Measurements from ENCODE around the gene KRTAP1-3.
"Not testable (repeated sequence)": the region's sequence is repeated elsewhere in the genome, so short reads cannot be mapped to it uniquely, and the experiment has no call there.

KRTAP1-3 gene

DNA sequence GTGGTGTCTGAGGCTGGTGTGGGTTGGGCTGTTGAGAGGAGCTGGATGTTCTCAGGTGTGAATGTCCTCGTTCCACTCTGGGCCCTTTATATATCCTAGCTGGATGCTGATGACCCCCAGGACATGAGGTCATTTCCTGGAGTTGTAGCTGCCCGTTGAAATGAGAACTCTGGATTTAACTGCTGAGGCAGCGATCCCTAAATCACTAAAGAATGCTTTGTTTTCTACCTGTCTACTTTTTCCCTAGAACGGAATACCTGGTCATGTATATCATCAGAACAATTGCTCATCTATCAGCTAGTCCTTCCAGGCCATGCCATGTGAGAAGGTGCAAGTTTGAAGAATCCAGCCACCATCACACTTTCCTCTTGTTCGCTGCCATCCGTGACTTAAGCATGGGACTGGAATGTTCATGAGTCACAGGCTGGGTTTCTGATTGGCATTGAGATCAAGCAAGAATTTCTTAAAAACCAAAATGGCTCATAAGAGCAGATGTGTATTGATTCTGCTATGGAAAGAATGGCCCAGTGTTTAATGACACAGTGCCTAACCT lies 25.5 kb upstream of the KRTAP1-3 start, which contains the start of gene KRTAP2-3:
Gene KRTAP2-3 (minus strand): TSS at position 63 of the 553 bp plus-strand sequence. CDS start 64 bp downstream, outside the sequence.
- peaks cover 4% of the 10 kb centered on the region for H3K9me3 Mint-ChIP-seq
- H3K4me1 Mint-ChIP-seq: no peaks in the 10 kb centered on the region
- no peaks in the 10 kb centered on the region for H3K36me3 Mint-ChIP-seq
- H3K4me3 Mint-ChIP-seq: no peak within 1 kb of the TSS
- H3K27ac Mint-ChIP-seq: no peak within 1 kb of the TSS
- H3K27me3 Mint-ChIP-seq: peaks cover 44% of the 10 kb centered on the region
- no peak for ATAC-seq

GRCh38 chr17:41059276-41060051 lies 24.8 kb upstream of the KRTAP1-3 start:
- H3K9me3 Mint-ChIP-seq, H3K27ac Mint-ChIP-seq, H3K4me1 Mint-ChIP-seq, H3K36me3 Mint-ChIP-seq, H3K4me3 Mint-ChIP-seq, ATAC-seq: not testable (repeated sequence)
- peaks cover 46% of the 10 kb centered on the region for H3K27me3 Mint-ChIP-seq

- Mint-ChIP-seq H3K9me3 (peaks cover 4% of the 10 kb centered on the region), H3K27ac (no peak overlapping the region), H3K4me1 (no peaks in the 10 kb centered on the region), H3K27me3 (peaks cover 53% of the 10 kb centered on the region), H3K36me3 (no peaks in the 10 kb centered on the region), H3K4me3 (no peak overlapping the region)
- no peak for ATAC-seq
Measured at GRCh38 chr17:41058741-41059140, 24.1 kb upstream of the KRTAP1-3 start.

DNA sequence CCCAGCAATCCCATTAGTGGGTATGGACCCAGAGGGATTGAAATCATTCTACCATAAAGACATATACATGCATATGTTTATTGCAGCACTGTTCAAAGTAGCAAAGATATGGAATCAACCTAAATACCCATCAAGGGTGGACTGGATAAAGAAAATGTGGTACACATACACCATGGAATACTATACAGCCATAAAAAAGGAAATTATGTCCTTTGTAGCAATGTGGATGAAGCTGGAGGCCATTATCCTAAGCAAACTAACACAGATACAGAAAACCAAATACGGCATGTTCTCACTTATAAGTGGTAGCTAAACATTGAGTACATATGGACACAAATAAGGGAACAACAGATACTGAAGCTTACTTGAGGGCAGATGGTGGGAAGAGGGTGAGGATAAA lies 22.9 kb upstream of the KRTAP1-3 start:
- no peak overlapping the region for H3K4me3 Mint-ChIP-seq
- ATAC-seq: no peak
- no peak overlapping the region for H3K27ac Mint-ChIP-seq
- peaks cover 4% of the 10 kb centered on the region for H3K9me3 Mint-ChIP-seq
- no peaks in the 10 kb centered on the region for H3K4me1 Mint-ChIP-seq
- H3K36me3 Mint-ChIP-seq: no peaks in the 10 kb centered on the region
- peaks cover 65% of the 10 kb centered on the region for H3K27me3 Mint-ChIP-seq

GRCh38 chr17:41055130-41055529 lies 20.5 kb upstream of the KRTAP1-3 start, which contains the start of gene KRTAP2-2:
Gene KRTAP2-2 (minus strand): TSS chr17:41055230. CDS start chr17:41055211, 19 bp downstream.
- not testable (repeated sequence) for H3K9me3 Mint-ChIP-seq, H3K4me3 Mint-ChIP-seq, H3K27ac Mint-ChIP-seq, H3K36me3 Mint-ChIP-seq, H3K4me1 Mint-ChIP-seq
- peaks cover 52% of the 10 kb centered on the region for H3K27me3 Mint-ChIP-seq
- peak; percentile 41 for ATAC-seq

GRCh38 chr17:41054556-41054955 lies 19.9 kb upstream of the KRTAP1-3 start:
- H3K9me3 Mint-ChIP-seq, H3K4me3 Mint-ChIP-seq, H3K27ac Mint-ChIP-seq, H3K4me1 Mint-ChIP-seq, H3K36me3 Mint-ChIP-seq, ATAC-seq: not testable (repeated sequence)
- peaks cover 48% of the 10 kb centered on the region for H3K27me3 Mint-ChIP-seq

DNA sequence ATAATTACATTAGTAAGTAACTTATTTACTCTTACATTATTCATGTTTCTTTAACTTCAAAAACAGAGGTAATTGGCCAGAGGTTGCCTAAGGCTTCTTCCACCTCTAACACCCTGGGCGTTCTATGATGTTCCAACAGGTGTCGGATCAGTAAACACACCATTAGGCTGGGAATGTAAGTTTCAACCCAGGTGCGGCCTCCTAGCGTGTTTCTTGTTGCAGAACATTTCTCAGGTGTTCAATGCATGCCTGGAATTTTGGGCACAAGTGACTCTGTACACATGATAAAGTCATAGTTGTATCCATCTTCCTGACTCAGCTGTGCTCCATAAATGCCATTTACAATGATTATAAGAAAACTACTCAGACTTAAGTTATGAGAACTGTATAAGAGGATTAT lies 19.4 kb upstream of the KRTAP1-3 start:
- Mint-ChIP-seq H3K36me3 (no peaks in the 10 kb centered on the region), H3K4me1 (no peaks in the 10 kb centered on the region), H3K4me3 (no peak overlapping the region), H3K27me3 (peaks cover 43% of the 10 kb centered on the region), H3K9me3 (peaks cover 4% of the 10 kb centered on the region), H3K27ac (no peak overlapping the region)
- no peak for ATAC-seq

- Mint-ChIP-seq H3K27me3 (peaks cover 28% of the 10 kb centered on the region), H3K27ac (no peak overlapping the region), H3K4me1 (no peaks in the 10 kb centered on the region), H3K9me3 (peaks cover 1% of the 10 kb centered on the region), H3K36me3 (no peaks in the 10 kb centered on the region), H3K4me3 (no peak overlapping the region)
- ATAC-seq: no peak
Measured at GRCh38 chr17:41052566-41052965, 17.9 kb upstream of the KRTAP1-3 start.

- H3K9me3 Mint-ChIP-seq: no peaks in the 10 kb centered on the region
- H3K36me3 Mint-ChIP-seq: no peaks in the 10 kb centered on the region
- H3K27ac Mint-ChIP-seq: no peak overlapping the region
- no peaks in the 10 kb centered on the region for H3K4me1 Mint-ChIP-seq
- no peak overlapping the region for H3K4me3 Mint-ChIP-seq
- ATAC-seq: peak; percentile 45
- peaks cover 35% of the 10 kb centered on the region for H3K27me3 Mint-ChIP-seq
Measured at GRCh38 chr17:41049110-41049509, 14.4 kb upstream of the KRTAP1-3 start.

DNA sequence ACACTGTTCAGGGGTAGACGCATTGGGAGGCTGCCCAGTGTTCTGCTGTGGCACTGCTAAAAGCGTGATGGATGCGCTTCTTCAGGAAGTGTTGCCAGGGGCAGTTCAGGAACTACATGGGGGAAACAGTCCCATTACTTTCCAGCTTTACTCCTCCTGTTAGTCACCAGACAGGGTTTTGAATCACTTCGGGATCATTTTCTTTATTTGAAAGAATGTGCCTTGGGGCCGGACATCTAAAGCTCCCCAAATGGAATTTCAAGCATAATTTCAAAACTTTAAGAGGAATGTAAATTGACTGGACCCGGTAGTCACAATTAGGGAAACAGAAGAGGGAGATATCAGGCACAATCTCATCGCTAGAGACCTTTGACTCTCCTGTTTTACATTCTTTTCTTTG lies 13.8 kb upstream of the KRTAP1-3 start:
- Mint-ChIP-seq H3K27me3 (peaks cover 29% of the 10 kb centered on the region), H3K9me3 (no peaks in the 10 kb centered on the region), H3K36me3 (no peaks in the 10 kb centered on the region)

DNA sequence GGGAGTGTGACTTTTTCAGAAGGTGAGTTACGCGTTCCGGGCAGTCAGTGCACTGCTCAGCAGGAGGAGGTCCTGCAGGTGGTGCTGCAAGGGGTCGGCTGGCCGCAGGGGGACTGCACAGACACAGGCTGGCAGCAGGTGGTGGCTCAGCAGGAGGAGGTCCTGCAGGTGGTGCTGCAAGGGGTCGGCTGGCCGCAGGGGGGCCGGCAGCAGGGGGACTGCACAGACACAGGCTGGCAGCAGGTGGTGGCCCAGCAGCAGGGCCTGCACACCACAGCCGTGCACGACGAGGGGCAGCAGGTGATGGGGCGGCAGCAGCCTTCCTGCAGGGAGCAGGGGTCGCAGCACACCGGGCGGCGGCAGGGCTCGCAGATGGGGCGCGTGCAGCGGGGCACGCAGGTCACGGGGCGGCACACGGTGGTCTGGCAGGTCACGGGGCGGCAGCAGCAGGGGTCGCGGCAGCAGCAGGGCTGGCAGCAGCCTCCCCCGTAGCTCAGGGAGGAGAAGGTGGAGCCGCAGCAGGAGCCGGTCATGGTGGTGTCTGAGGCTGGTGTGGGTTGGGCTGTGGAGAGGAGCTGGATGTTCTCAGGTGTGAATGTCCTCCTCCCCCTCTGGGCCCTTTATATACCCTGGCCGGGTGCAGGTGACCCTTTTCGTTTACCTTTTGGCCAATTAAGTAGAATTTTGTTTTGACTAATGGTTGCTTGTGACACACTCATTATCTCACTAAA lies 12.2 kb upstream of the KRTAP1-3 start, which contains the start of gene KRTAP2-1:
Gene KRTAP2-1 (minus strand): TSS at position 582 of the 731 bp plus-strand sequence. CDS start 49 bp downstream, at position 533.
- H3K27ac Mint-ChIP-seq, H3K4me1 Mint-ChIP-seq, H3K9me3 Mint-ChIP-seq, H3K4me3 Mint-ChIP-seq, H3K36me3 Mint-ChIP-seq: not testable (repeated sequence)
- H3K27me3 Mint-ChIP-seq: peaks cover 18% of the 10 kb centered on the region
- ATAC-seq: peak; percentile 27

More for the DNA sequence above, 13.8 kb upstream of the KRTAP1-3 start:
- H3K4me3 Mint-ChIP-seq: no peak overlapping the region
- no peak overlapping the region for H3K27ac Mint-ChIP-seq
- no peaks in the 10 kb centered on the region for H3K4me1 Mint-ChIP-seq
- ATAC-seq: no peak

GRCh38 chr17:41042953-41043352 lies 8.3 kb upstream of the KRTAP1-3 start:
- Mint-ChIP-seq H3K27ac (no peak overlapping the region), H3K9me3 (no peaks in the 10 kb centered on the region), H3K27me3 (peaks cover 22% of the 10 kb centered on the region), H3K36me3 (no peaks in the 10 kb centered on the region), H3K4me1 (no peaks in the 10 kb centered on the region), H3K4me3 (no peak overlapping the region)
- no peak for ATAC-seq

DNA sequence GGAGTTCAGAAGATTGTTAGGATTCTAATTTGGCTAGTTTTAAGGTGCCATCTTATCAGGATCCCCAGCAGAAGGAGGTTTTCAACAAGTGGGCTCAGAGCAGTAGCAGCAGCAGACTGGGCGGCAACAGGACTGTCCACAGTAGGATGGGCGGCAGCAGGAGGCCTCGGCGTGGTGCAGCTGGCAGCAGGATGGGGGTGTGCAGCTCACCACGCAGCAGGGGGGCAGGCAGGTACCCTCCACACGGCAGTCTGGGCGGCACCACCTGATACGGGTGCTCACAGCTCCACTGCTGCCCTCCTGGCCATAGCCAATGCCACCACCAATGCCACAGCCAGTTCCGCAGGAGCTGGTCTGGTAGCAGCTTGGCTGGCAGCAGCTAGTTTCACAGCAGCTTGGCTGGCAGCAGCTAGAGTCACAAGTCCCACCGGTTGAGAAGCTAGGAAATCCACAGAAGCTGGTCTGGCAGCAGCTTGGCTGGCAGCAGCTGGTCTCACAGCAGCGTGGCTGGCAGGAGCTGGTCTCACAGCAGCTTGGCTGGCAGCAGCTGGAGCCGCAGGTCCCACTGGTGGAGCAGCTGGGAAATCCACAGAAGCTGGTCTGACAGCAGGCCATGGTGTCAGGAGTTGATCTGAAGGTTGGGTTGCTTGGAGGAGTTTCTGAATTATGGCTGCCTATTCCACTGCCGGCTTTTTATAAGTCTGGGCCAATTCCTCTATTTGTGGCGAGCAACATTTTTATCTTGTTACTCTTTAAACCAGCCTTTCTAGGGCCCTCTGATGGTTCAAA lies 6.3 kb upstream of the KRTAP1-3 start, which contains the start of gene KRTAP1-1:
Gene KRTAP1-1 (minus strand): TSS at position 668 of the 789 bp plus-strand sequence. CDS start 53 bp downstream, at position 615.
- not testable (repeated sequence) for H3K4me3 Mint-ChIP-seq

DNA sequence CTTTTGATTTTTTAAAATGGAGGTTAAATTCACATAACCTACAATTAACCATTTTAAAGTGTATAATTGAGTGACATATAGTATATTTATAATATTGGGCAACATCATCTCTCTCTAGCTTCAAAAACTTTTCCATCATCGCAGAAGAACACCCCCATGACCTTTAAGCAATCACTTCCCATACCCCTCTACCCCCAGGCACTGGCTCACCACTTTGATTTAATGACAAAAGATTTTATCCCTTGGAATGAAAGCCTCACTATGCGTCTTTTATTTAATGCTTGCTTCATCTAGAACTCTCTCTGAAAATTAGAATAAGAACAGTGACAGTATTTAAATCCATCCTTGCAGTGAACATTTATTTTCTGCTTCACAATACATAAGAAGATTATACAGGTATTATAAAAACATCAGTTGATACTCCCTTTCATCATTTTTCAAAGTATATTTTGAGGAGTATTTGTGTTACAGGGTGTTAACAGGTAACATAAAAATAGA lies 3.2 kb upstream of the KRTAP1-3 start:
- no peaks in the 10 kb centered on the region for H3K4me1 Mint-ChIP-seq
- ATAC-seq: no peak
- H3K36me3 Mint-ChIP-seq: no peaks in the 10 kb centered on the region
- H3K27ac Mint-ChIP-seq: no peak overlapping the region
- peaks cover 27% of the 10 kb centered on the region for H3K27me3 Mint-ChIP-seq
- no peaks in the 10 kb centered on the region for H3K9me3 Mint-ChIP-seq
- no peak overlapping the region for H3K4me3 Mint-ChIP-seq

More for the DNA sequence above, 6.3 kb upstream of the KRTAP1-3 start, which contains the start of gene KRTAP1-1:
- H3K4me1 Mint-ChIP-seq, H3K36me3 Mint-ChIP-seq, H3K9me3 Mint-ChIP-seq, ATAC-seq, H3K27ac Mint-ChIP-seq: not testable (repeated sequence)
- peaks cover 23% of the 10 kb centered on the region for H3K27me3 Mint-ChIP-seq
